ENCODE data around the gene ZNF511.

GRCh38 chr10:133326223-133326551 is 17.5 kb downstream of the ZNF511 start:
- TF ChIP-seq CTCF (IDR thresholded peaks at IDR 0.05) (no peak), POLR2A (IDR thresholded peaks at IDR 0.05) (no peak)
